ENCODE data around the gene RPTOR.
"Not testable (repeated sequence)": the region's sequence is repeated elsewhere in the genome, so short reads cannot be mapped to it uniquely, and the experiment has no call there.

Gene RPTOR

DNA sequence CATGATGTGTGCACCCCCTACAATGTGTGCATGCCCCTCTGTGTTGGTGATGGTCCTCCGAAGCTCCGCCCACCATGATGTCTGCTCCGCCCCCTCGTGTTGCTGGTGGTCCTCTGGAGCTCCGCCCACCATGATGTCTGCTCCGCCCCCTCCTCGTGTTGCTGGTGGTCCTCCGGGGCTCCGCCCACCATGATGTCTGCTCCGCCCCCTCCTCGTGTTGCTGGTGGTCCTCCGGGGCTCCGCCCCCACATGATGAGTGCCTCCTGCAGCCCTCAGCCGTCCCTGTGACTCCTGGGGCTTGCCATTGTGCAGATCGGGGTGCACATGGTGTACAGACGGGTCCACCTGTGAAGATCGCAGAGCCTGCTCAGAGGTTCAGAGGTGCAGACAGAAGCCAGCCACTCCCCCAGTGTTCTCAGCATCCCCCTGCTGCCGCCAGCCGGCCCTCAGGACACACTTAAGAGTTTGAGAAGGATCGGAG is 317.9 kb downstream of the RPTOR start:
- DNase-seq (ENCODE audit: low read depth): no peak

DNA sequence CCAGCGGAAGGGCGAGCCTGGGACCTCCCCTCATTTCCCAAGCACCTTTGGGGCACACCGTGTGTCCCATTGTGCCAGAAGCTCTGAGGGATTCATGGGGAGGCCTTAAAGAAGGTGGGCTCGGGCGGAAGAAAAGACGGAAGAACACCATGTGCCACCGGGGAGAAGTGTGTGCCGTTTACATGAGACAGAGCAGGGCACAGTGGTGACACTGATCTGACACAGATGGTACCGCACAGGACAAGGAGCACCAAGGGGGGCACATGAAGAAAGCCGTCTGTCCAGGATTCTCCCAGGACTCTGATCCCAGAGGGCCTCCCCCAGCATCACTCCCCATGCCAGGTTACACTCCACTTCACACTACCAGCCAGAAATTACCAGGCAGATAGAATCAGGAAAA is 318.3 kb downstream of the RPTOR start:
- DNase-seq (ENCODE audit: low read depth): no peak

DNA sequence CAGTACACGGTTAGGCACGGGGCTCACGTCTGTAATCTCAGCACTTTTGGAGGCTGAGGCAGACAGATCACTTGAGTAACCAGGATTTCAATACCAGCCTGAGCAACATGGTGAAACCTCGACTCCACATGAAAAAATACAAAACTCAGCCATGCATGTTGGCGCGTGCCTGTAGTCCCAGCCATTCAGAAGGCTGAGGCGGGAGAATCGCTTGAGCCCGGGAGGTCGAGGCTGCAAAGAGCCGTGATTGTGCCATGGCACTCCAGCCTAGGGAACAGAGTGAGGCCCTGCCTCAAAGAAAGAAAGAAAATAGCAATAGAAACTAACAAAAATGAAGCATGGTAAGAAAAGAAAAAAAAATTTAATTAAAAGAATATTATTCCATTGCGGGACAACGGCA is 319.0 kb downstream of the RPTOR start:
- no peak for DNase-seq (ENCODE audit: low read depth)

DNA sequence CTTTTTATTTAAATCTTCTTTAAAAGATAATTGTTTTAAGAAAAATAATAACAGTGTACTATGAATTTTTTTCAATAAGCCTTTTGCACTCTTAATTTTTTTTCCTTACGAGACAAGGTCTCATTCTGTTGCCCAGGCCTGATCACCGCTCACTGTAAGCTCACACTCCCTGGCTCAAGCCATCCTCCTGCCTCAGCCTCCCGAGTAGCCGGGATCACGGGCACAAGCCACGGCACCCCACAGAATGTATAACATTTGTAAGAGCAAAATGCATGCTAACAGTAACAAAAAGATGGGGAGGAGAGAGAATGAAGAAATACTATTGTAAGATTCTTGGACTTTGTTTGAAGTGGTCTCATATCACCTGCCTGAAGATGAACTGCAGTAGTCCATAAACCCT is 320.1 kb downstream of the RPTOR start:
- DNase-seq (ENCODE audit: low read depth): no peak

DNA sequence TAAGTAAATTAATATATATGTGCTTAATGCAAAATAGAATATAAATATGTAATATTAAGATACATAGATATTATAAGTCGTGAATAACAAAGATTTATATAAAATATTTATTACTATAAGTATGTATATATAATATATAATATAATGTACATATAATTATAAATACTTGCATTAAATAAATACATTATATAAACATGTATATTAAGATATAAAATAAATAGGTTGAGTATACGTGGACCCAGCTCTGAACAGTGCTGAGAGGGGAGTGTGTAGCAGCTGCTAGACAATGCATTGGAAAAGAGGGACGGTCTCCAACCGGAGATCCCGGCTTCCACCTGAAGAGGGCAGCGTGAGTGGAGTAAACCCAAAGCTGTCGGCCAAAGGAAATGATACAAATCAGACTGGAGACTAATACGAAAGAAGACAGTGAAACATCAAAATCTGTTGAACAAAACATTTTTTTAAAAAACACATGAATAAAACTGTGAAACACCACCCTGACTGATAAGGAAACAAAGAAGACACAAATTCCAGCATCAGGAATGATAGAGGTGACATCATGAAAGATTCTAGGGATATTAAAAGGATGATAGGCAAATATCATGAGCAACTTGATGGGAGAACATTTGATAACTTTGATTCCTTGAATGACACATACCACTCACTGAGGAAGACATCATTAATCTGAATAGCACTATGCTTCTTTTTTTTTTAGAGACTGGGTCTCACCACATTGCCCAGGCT is 321.6 kb downstream of the RPTOR start:
- peak; percentile 56 for DNase-seq (ENCODE audit: low read depth)

- no peak for DNase-seq (ENCODE audit: low read depth)
These were observed 323.5 kb downstream of the RPTOR start for GRCh38 chr17:80868022-80868609.

DNA sequence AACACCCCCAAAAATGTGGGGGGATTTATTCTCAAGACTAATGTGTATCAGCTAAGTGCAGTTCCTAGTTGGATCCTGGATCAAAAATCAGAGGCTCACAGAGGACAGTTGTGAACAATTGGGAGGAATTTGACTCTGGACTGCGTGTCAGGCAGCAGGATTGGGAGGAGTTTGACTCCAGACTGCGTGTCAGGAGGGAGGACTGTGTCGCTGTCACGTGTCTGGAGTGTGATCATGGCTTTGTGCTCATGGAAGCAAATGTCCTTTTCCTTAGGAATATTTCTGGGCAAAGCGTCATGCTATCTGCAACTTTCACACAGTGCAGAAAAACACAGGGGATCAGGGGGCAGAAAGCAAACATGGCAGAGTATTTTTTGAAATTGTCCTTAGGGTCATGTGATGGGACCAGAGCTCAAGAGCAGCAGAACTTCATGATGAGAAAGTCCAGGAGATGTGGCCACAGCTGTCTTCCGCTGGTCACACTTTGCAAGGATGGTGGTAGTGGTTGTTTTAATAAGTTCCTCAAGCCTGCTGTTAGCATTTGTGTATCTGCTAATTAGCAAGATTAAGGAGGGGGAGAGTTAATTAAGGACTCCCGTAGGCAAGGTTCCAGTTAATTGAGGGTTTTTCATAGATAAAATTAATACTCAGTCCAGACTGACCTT is 325.0 kb downstream of the RPTOR start:
- DNase-seq (ENCODE audit: low read depth): no peak

- DNase-seq (ENCODE audit: low read depth): no peak
These were observed 325.8 kb downstream of the RPTOR start for GRCh38 chr17:80870401-80870800.

DNA sequence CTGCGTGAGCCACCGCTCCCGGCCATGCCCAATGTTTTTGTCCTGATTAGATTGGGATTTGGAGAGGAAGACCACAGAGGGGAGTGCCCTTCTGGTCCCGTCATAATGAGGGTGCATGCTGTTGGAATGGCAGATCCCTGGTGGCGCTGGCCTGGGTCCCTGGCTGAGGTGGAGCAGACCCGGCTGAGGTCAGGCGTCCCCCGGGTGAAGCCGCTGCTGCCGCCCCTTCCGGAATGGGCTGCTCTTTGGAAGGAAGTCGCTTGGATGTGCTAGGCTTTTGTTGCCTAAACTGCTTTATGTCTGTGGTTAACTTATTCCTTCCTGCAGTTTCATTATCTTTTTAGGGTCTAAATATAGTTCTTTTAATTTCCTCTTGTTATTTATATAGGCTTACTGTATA is 326.7 kb downstream of the RPTOR start:
- DNase-seq (ENCODE audit: low read depth): no peak

DNA sequence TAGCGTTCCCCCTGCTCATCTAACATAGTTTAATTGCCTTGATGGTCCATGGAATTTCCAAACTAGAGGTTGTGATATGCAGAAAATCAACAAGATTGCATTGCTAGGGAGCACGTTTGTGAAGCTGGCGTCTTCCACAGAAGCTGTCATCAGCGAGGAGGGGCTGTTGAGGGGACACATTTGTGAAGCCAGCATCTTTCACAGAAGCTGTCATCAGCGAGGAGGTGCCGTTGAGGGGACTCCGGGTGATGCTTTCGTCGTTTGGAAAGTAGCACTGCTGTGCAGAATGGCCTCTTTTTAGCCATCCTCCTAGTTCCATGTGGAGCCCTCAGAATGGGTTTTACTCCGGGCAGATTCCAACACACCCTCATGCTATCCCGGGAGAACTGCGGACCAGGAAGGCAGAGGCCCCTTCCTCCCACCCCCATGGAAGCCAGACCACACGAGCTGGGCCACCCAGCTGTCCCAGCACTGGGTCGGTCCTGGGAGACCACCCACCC is 327.4 kb downstream of the RPTOR start:
- no peak for DNase-seq (ENCODE audit: low read depth)

GRCh38 chr17:80872501-80873306 is 328.1 kb downstream of the RPTOR start:
- DNase-seq (ENCODE audit: low read depth): no peak

DNA sequence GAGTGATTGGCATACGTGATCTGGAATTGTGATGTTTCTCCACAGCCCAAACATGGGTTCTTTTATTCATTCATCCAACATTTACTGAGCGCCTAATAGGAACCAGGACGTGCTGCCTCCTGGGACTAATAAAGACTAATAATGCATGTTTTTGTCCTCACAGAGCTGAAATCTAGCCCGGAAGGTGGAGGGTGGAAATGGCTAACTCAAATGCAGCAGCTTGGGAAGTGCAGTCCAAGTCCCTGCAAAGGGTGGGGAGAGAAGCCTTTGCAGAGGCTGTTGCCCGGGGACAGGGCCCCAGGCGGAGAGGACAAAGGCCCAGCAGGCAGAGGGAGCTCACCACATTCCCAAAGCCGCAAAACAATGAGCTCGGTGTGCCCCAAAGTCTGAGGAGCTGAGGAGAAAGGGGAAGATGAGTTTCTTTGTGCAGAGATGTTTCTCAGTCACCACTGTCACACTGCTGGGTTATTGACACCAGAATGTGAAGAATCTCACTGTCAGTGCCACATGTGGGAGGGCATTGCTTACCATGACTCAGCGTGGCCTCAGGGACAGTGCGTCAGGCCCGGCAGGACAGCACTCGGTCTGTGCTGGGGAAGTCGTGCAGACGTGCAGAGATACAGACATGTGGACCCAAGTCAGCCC is 328.8 kb downstream of the RPTOR start:
- DNase-seq (ENCODE audit: low read depth): no peak

GRCh38 chr17:80874866-80875445 is 330.3 kb downstream of the RPTOR start:
- no peak for DNase-seq (ENCODE audit: low read depth)

- DNase-seq (ENCODE audit: low read depth): not testable (repeated sequence)
These were observed 330.9 kb downstream of the RPTOR start for GRCh38 chr17:80875480-80875995.

DNA sequence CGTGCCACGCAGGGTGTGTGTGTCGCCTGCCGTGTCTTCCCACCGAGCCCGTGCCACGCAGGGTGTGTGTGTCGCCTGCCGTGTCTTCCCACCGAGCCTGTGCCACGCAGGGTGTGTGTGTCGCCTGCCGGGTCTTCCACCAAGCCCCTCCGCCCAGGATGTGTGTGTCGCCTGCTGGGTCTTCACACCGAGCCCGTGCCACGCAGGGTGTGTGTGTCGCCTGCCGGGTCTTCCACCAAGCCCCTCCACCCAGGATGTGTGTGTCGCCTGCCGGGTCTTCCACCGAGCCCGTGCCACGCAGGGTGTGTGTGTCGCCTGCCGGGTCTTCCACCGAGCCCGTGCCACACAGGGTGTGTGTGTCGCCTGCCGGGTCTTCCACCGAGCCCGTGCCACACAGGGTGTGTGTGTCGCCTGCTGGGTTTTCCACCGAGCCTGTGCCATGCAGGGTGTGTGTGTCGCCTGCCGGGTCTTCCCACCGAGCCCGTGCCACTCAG is 331.9 kb downstream of the RPTOR start:
- not testable (repeated sequence) for DNase-seq (ENCODE audit: low read depth)

DNA sequence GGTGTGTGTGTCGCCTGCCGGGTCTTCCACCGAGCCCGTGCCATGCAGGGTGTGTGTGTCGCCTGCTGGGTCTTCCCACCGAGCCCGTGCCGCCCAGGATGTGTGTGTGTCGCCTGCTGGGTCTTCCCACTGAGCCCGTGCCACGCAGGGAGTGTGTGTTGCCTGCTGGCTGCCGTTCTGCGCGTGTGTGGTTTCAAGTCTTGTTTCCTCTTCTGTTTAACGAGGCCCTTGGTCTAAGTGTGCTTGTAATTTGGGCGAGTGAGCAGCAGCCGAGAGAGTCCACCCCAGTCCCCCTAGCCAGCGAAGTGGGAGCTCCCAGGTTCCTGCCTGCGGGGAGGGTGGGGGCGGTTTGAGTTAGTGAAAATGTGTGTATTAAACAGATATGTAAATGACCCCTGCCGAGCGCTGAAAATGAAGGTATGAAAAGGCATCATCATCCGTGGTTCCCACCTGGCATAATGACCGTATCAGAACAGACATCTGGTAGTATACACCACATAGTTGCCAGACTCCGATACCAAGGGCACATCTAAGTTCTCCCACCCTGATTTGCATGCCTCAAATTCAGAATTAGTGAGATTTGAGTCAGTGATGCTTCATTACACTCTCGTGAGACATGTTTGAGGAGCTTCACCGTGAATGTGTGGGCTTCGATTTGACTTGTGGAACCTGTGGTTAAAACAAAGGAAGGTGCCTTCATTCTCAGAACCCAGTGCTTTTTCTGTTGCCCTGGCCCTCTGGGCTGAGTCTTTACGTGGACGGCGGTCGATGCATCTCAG is 332.5 kb downstream of the RPTOR start:
- no peak for DNase-seq (ENCODE audit: low read depth)

DNA sequence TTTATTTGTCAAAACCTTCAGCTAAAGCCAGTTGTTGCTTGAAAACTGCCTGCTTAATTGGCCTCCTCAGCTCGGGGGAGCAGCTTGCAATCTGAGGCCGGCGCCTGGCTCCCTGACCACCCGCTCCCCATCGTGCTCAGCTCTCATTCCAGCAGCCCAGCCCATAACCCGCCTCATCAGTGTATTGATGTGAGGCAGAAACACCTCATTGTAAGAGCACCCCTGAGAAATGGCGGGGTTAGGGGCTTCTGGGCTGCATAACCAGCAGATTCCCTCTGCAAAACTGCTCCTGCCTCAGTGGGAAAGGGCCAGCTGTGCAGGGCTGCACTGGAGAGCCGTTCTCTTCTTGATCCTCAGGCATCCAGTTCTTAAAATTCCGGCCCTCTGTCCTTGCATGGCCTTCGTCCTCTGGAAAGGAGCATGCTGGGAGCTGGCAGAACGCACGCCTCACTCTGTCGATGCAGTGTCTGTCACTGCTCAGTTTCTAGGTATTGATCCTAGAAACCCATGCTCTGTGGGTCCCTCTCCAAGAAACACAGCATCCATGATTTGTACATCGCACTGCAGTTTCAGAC is 333.2 kb downstream of the RPTOR start:
- DNase-seq (ENCODE audit: low read depth): no peak

DNA sequence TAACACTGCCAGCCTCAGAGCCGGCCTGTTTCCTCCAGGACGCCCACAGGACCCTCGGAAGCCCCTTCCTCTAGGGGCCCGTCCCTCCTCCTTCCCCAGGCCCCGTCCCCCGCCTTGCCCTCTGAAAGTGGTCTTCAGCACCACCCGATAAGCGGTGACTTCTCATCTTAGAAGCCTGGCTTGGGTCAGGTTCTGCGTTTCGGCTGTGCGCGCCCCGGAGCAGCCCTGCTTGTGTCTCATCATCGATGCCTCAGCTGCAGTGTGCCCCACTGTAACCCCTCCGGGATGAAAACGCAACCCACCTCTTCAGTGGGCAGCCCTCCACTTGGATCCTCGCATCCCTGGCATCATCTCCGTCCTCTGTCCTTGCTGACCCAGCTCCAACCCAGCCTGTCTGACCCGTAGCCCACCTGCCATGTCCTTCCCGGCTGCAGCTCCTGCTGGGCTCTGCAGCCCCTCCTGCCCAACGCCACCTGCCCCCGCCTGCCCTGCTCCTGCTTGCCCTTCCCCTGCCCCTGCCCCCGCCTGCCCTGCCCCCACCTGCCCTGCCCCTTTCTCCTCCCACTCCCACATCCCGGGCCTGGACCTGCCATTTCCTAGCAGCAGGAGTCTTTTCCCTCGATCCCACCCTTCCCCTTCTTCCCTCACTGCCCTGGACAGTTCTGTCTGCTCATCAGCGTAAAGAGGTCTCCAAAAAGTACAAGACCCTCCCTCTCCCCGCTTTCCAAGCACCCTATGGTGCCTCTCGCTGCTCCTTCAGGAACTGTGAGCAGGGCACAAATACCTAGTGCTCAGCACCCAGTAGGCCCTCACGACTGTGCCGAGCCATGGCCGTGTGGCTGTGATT is 334.5 kb downstream of the RPTOR start:
- DNase-seq (ENCODE audit: low read depth): no peak

Measured in iris pigment epithelial cell (primary cell).